ENCODE data around the gene MEX3A.

The MEX3A gene

DNA sequence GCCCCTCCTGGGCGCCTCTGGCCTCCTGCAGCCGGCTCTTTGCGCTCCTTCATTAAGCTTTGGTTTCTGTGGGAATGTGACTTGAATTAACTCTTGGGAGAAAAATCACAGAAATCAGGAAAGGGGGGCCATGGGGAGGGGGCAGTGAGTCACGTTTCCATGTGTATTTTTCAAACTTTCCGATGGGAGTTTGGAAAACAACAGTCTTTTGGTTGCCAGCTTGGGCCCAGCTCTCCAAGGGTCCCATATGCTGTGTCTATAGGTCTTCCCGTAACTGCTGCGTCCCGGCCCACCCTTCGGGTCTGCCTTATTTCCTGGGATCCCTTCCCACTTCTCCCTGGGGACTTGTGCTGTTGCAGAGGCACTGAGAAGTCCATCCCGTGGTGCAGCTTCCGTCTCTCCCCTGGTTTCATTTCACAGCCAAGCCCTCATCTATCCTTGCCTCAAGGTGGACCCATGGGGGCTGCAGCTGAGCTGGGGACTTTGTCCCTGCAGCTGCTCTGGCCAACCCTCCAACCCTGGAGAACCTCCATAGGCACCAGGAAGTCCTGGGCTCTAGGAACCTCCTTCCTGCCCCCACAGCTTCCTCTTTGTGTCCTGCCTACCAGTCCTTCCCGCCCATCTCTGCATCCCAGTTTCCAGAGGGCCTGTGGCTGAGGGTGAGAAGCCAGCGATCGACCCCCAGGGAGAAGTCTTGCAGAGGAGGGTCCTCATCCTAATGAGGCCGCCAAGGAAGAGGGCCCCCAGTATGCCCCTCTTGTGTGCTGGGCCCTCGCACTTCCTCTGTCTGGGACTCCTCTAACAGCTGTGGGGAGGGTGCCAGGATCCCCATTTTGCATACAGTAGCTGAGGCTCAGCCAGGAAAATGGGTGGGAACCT is 20.6 kb upstream of the MEX3A start:
- DNase-seq (ENCODE audit: low read depth): no peak

DNA sequence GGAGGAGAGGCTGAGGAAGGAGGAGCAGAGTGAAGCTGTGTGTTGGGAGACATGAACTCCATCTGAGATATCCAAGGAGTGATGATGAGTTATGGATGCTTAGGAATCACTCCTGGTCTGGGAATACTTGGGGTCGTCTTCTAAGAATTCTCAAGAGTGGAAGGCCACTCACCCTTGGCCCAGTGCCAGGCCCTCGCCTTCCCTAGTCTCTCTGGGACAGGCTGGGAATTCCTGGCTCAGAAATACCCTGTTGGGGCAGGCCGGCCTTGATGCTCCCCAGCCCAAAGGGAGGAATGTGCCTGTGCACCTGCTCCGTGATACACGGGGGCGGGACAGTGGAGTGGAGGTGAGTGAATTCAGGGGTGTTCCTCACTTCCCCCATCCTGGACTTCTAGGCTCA is 19.6 kb upstream of the MEX3A start:
- DNase-seq (ENCODE audit: low read depth): no peak

DNA sequence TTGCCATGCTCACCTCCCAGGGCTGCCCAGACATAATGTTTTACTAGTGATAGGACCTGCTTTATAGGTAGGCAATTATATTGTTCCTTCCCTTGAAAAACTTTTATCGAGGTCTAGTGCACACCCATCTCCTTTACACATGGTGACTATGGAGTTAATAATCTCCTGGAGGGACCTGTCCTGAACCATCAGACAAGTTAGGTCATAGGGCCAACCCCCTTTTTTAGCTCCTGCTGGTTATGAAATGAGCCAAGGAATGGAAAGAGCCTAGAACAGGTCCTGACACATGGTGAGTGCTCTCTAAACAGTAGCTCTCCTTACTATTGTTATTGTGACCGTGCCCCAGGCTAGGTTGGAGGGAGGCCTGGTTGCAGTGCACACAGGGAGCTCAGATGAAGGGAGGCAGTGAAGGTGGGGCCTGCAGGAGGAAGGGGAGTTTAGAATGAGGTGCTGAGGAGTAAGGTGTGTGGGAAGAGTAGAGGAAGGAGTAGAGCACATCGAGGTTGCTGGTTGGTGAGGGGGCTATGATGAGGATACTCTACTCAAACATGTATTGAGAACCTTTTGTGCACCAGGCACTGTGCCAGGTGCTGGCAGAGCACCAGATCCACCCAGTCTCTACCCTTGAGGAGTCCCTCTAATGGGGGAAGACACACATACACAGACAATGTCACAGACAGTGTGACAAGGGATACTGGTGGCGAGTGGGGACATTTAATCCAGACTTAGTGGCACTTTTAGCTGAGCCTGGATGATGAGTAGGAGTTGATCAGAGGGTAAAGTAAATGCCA is 18.1 kb upstream of the MEX3A start:
- DNase-seq (ENCODE audit: low read depth): no peak

DNA sequence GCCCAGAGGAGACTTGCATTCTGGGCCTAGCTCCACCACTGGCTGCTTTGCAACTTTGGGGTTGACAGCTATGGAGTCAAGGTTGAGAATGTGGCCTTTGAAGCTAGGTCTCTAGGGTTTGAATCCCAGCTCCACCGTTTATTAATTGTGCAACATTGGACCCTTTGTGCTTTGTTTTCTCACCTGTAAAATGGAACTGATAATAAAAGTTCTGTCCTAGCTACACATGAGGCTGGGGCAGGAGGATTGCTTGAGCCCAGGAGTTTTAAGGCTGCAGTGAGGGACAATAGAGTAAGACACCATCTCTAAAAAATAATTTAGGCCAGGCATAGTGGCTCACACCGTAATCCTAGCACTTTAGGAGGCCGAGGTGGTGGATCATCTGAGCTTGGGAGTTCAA is 17.0 kb upstream of the MEX3A start:
- DNase-seq (ENCODE audit: low read depth): no peak

DNA sequence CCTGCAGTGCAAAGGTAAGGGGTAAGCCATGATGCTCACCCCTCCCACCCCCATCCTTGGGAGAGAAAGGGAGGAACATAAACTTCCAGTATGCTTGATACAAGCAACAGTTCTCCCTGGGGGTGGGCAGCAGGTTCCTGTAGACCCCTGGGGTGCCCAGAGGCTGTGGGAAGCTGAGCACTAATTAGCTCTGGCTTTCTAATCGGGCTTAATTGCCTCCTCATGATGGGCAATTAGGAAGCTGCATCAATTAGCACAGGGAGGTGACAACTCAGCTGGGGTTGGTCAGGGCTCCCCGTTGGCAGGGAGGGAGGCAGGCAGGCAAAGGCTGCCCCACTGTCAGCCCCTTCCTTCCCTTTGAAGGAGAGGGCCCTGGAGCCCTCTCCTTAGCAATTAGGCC is 16.5 kb upstream of the MEX3A start:
- DNase-seq (ENCODE audit: low read depth): no peak

DNA sequence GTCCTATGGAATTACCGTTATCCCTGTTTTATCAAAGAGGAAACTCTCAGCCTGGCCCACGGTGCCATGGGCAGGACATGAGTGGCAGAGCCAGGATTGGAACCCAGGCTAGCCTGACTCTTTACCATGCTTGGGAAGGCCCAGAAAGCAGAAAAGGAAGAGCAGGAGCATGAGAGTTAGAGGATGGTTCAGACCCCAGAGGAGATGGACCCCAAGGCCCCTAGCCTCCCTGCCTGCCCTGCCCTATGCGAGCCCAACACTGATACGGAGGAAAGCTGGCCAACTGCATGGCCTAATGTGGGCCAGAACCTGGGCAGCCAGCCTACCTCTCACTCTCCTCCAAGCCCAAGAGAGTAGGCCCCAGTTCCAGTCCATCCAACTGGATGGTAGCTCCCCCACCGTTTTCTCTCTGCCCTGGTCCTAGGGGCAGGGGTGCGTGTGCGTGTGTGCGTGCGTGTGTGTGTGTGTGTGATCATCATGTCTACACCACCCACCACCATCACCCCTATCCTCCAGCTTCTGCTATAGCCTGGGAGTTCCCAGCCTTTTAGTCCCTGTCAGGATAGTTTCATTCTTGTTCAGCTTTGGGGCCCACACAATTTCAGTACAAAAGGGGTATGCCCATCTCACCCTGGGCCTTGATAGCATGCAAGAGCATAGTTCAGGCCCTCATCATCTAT is 15.4 kb upstream of the MEX3A start:
- DNase-seq (ENCODE audit: low read depth): no peak

DNA sequence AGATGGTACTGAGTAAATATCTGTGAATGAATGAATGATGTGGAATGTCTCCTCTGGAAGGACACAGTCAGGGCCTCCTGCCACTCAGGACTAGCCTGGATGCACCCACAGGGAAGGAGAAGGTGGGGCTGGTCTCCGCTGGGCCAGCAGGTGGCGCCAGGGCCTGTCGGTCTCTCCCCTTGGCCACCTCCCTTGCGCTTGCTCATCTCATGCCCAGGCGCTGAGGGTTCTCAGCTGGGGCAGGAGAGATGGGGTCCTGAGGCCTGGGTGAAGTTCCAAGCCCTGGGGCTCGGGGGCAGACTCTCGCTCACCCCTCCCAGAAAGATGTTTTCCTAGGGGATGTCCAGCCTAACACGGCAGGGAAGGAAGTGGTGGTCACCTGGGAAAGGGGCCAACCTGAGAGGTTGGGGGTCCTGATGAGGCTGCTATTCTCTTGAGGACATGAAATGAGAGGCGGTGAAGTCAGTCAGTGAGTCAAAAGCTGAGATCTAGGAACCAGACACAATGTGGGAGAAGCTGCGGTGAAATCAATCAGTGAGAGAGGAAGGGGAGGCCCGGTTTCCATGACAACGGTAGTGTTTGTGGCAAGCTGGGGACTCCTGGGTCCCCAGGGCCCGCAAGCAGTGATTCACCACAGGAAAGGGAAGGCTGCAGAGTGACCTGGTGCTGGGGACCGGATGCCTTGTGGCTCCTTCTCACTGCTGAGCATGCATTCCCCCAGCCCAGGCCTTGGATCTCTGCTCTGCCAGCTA is 14.6 kb upstream of the MEX3A start:
- peak; percentile 77 for DNase-seq (ENCODE audit: low read depth)

DNA sequence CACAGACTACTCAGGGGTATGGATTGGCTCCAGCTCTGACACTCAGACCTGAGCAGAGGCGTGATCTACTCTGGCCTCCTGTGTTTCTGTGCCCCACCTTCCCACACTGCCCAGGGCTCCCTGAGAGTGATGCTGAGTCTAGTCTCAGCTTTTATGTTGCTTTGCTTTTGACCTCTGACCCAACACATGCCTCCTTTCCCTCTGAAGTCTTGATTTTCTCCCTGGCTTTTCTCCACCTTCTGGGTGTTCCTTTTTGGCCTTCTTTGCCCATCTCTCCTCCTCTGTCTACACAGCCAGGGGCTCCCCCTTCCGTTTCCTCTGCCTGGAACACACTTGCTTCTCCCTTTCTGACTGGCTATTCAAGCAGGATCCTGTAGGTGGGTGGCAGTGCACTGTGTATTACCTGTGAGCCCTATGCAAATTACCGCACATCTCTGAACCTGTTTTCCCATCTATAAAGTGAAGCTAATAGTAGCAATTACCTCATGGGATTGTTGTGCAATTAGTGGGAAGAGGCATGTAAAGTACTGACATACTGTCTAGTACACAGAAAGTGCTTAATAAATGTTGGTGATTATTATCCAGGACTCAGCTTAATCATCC is 13.7 kb upstream of the MEX3A start:
- DNase-seq (ENCODE audit: low read depth): no peak

DNA sequence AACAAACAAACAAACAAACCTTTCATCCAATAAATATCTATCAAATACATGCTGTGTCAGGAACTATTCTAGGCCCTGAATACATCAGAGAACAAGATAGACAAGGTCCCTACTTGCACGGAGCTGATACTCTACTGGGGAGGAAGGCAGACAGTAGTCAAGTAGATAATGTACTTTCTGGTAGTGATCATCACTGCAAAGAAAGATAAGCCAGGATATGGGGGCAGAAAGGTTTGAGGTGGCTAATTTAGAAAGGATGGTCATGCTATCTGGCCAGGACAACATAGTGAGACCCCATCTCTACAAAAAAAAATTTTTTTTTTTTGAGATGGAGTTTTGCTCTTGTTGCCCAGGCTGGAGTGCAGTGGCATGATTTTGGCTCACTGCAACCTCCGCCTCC is 9.3 kb upstream of the MEX3A start:
- no peak for DNase-seq (ENCODE audit: low read depth)

DNA sequence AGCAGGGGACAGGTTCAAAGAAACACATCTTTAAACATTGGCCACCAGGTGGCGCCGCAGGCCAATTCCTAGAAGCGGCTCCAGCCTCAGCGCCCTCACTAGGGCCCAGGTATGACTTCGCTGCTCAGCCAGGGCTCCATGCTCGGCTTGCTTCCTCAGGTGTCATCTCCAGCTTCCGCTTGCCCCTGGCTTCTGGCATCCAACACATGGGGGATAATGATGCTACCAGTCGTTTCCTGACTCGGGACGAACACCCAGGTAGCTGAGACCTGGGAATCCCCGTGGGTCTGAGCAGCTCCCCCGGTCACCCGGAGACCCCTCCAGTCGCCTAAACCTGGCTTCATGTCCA is 8.5 kb upstream of the MEX3A start:
- DNase-seq (ENCODE audit: low read depth): peak; percentile 70

DNA sequence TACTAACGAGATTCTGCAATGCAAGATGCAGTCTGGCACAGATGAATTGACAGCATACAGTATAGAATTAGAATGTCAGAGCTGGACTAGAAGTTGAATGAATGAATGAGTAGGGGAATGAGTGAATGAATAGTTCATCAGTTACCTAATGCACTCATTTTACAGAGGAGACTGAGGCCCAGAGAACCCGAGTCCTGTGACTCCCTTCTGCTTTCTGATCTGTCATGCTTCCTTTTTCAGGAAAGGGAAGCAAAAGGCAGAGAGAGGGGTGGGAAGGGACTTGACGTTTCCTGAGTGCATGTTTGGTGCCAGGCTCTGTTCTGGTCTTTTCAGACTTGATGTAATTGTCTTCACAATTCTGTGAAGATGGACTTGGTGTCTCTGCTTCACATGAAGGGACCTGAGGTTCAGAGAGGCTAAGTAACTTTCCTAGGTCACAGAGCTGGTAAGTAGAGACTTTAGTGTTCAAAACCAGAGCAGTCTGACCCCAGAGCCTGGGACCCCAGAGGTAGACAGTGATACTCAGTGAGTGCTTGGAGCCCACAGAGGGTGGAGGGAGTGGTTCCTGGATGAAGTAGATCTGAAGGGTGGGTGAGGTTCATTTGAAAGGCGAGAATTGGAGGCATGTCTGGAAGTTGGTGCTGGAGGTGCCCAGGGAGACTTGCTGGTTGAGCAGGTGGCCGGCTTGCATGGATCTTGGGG is 8.0 kb upstream of the MEX3A start:
- DNase-seq (ENCODE audit: low read depth): no peak

DNA sequence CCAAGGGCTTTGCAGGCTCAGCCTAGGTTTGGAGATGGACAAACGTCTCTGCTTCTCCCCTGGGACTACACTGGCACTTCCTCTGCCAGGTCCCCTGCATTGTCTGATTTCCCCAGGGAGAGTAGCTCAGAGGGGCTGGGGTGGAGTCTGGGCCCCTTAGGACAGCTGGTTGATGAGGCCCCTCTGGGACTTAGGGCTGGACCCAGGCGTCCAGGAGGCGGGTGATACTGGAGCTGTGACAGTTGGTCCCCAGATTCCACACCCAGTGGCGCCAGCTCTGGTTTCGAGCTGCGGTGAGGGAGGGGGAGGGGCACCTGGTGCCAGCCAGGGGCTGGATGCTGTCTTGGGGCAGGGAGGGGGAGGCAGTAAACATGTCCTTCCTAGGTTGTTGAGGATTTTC is 7.4 kb upstream of the MEX3A start:
- no peak for DNase-seq (ENCODE audit: low read depth)

DNA sequence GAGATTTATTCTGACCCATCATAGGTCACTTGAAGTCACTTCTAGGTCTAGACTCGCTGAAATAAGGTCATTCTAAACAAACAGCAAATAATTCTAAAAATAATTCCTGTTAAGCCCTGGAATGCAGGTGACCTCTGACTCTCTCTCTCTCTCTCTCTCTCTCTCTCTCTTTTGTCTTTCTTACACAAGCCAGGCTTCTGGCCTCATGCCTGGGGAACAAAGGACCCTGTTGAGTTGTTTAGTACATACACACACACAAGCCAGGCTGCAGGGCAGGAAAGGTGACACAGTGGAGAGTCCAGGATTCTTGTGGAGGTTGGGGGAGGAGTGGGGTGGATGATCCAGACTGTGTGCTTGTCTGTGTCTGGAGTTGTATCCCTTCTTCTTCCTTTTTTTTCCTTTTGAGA is 4.0 kb upstream of the MEX3A start:
- peak; percentile 71 for DNase-seq (ENCODE audit: low read depth)

DNA sequence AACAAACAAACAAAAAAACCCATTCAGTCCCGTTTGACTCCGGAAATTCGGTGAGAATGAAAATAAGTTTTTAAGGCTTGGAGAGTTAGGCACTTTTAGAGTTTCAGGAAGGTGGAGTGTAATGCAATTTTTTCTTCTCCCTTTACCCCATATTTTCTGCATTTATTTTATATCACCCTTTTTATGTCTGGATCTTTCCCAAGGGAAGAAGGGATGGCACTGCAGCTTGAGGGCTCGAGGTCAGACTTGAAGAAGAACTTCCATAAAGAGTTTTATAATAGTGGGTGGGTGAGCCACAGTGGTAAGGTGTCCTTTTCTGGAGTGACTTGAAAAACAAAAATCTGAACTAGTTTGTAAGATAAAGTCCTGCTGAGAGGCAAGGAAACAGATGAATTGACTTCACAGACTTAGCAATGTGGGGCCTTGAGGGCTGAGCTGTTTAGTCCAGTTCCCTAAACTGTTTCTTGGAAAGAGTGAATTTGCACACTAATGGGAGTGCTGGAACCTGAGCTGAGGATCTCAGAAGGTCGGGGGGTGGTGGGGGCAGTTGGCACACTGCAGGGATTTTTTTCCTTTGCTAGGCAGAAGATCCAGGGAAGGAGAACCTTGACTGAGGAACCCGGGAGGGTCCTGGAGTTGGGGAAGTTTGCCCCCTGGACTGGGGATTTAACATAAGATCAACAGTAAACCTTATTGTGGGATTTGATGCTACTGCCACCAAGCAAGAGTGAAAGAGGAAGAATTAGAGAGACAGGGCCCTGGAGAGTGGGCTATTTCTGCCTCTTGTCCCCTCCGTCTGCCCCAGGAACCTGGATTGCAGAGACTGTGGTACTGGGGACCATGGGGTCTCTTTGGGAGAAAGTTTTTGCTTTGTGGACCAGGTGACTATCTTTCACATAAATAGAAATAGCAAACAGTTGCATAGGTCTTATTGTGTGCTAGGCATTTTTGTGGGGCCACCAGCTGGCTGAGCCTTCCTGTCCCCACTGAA is 1.8 kb upstream of the MEX3A start:
- DNase-seq (ENCODE audit: low read depth): no peak

DNA sequence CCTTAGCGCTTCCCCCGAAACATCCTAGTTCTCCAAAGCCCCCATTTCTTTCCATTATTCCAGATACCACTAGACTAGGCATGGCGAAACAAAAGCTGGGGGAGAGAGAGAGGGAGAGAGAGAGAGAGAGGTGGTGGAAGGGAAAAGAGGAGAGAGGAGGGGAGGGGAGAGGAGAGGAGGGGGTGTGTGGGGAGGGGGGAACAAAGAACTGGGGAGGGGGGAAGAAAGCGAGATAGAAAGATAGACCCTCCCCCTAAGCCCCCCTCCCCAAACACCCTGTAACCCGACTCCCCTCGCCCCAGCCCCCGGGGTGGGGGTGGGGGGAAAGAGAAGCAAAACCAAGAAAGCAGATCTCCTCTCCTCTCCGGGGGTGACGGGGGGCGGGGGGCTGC is 352 bp downstream of the MEX3A start:
- no peak for DNase-seq (ENCODE audit: low read depth)

DNA sequence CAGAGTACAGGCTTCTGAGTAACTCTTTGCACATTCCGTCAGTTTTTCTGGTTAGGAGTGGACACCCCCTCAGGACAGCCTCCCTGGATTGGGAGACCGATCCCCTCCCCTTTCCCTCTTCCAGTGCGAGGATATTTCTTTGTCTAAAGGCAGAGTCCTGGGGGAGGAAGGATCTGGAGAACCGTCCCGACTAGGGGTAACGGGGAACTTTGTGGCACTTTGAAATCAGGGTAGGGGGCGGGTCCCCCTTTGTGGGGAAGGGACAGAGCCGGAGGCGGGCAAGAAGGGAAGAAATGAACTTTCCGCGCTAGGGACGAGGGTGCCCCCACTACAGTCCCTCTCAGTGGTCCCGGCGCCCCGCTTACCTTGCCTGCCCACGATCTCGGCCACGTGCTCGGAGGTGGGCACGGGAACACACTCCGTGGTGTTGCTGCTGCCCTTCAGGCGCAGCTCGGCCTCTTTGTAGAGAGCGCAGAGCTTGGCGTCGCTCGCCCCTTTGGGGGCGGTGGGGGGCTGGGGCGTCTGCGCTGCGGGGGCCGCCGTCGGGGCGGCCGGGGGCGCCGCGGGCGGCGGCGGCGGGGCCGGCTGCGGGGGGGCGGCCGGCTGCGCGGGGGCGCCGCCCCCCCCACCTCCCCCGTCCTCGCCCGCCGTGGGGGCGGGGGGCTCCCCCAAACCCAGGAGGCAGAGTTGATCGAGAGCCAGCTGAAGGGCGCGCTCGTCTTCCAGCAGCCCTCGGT is 917 bp downstream of the MEX3A start:
- DNase-seq (ENCODE audit: low read depth): no peak

DNA sequence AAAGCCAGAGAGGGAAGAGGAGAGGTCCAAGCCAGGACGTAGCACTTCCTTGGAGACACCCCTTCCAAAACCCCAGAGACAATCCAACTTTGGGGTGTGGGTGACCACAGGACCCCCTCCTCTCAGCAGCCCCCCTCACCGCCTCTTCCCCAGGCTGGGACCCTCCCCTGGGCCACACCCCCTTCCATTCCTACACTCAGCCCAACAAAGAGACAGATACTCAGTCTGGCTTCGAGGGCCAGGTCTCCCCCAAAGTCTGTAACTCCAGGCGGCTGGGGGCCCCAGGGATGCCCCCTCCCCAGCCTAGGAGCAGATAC is 1.4 kb downstream of the MEX3A start:
- DNase-seq (ENCODE audit: low read depth): no peak

DNA sequence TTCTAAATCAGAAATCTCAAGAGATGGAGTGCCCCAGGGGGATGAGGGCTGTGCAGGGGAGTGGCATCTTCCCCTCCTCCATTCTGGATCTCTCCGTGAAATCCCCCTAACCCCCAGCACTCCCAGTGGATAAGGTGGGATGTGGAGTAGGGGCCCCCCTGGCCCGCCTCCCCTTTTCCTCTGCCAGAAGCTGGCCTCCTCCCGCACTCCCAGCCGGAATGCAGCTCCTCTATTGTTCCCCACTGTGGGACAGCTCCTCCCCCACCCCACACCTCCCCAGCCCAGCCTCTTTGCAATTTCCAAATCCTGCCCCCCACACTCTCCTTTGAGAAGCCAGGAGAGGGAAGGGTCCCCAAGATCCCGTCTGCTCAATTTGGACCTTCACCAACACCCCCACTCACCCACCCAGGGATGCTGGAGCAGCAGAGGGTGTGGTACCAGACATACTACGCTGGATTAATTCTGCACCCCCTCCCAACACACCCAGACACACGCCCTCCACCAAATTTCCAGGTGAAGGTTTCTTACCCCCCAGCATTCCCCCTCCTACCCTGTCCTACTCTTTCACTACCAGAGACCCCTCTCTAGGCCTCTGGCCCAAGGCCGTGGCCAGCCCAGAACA is 1.9 kb downstream of the MEX3A start:
- no peak for DNase-seq (ENCODE audit: low read depth)

DNA sequence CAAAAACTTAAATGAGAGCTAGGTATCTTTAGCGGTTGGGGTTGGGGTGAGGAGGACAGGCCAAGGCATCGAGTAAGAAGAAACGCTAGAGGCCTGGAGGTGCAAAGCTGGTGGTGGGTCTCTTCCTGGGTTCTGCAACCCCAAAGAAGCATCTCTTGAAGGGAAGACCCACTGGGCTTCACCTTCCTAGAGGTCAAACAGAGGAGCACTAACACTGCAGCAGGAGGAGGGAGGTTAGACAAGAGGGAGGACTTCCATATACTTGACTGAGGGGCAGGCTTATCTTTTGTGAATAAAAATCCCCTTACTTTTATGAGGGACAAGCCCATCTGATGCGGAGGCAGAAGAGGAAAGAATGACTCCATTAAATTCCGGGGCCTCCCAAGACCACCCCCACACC is 2.5 kb downstream of the MEX3A start:
- DNase-seq (ENCODE audit: low read depth): no peak
